GM18498 (cell line): ENCODE results near the gene FOXE3.

ENCODE experiments used
- ATAC-seq: cut with Tn5 transposase; IDR thresholded peaks from one replicate; pipeline ENCODE4 v1.9.1; 2021; ENCODE audit warnings: mild to moderate bottlenecking, moderate library complexity; ENCODE audit not compliant: unreplicated experiment

FOXE3 gene

GRCh38 chr1:47403321-47403910 lies 12.7 kb upstream of the FOXE3 start:
- no peak for ATAC-seq

- no peak for ATAC-seq
Measured at GRCh38 chr1:47405697-47406096, 10.4 kb upstream of the FOXE3 start.

GRCh38 chr1:47406966-47407365 lies 9.1 kb upstream of the FOXE3 start:
- ATAC-seq, result no peak

GRCh38 chr1:47407481-47407880 lies 8.6 kb upstream of the FOXE3 start:
- ATAC-seq, result no peak

GRCh38 chr1:47409311-47410067 lies 6.6 kb upstream of the FOXE3 start:
- ATAC-seq, result no peak

- ATAC-seq, result no peak
Measured at GRCh38 chr1:47410068-47410455, 6.0 kb upstream of the FOXE3 start.

GRCh38 chr1:47411436-47411835 lies 4.6 kb upstream of the FOXE3 start:
- ATAC-seq, result no peak

GRCh38 chr1:47412437-47412836 lies 3.6 kb upstream of the FOXE3 start:
- ATAC-seq, result no peak

- ATAC-seq, result no peak
Measured at GRCh38 chr1:47416319-47417169, 459 bp downstream of the FOXE3 start.

GRCh38 chr1:47417170-47418044 lies 1.3 kb downstream of the FOXE3 start:
- ATAC-seq, result no peak

- ATAC-seq, result no peak
Measured at GRCh38 chr1:47418122-47418521, 2.0 kb downstream of the FOXE3 start.

- ATAC-seq, result no peak
Measured at GRCh38 chr1:47418681-47419325, 2.7 kb downstream of the FOXE3 start.

- no peak for ATAC-seq
Measured at GRCh38 chr1:47420547-47420946, 4.5 kb downstream of the FOXE3 start.

GRCh38 chr1:47423872-47424271 lies 7.8 kb downstream of the FOXE3 start:
- ATAC-seq, result no peak

GRCh38 chr1:47424336-47424982 lies 8.4 kb downstream of the FOXE3 start:
- no peak for ATAC-seq

- ATAC-seq, result no peak
Measured at GRCh38 chr1:47431534-47431933, 15.4 kb downstream of the FOXE3 start.

GRCh38 chr1:47432071-47433036 lies 16.3 kb downstream of the FOXE3 start:
- ATAC-seq, result peak; percentile 38

GRCh38 chr1:47433037-47433421 lies 16.9 kb downstream of the FOXE3 start:
- ATAC-seq, result no peak
